Hepatocyte (in vitro differentiated cells): ENCODE measurements around the gene ATAD3C.

Source experiments
- CTCF ChIP-seq: fragments of 200-600 bp; sonication (generic); IDR thresholded peaks from 2 replicates; pipeline ENCODE4 v1.5.1; 2016; ENCODE audit warnings: antibody characterized with exemption, mild to moderate bottlenecking; ENCODE audit not compliant: poor library complexity
- EZH2phosphoT487 ChIP-seq: fragments of 200-600 bp; sonication (generic); IDR thresholded peaks from one replicate; pipeline ENCODE4 v1.6.1; 2018; ENCODE audit warnings: antibody characterized with exemption, mild to moderate bottlenecking, low read depth, moderate library complexity; ENCODE audit not compliant: unreplicated experiment, severe bottlenecking

DNA sequence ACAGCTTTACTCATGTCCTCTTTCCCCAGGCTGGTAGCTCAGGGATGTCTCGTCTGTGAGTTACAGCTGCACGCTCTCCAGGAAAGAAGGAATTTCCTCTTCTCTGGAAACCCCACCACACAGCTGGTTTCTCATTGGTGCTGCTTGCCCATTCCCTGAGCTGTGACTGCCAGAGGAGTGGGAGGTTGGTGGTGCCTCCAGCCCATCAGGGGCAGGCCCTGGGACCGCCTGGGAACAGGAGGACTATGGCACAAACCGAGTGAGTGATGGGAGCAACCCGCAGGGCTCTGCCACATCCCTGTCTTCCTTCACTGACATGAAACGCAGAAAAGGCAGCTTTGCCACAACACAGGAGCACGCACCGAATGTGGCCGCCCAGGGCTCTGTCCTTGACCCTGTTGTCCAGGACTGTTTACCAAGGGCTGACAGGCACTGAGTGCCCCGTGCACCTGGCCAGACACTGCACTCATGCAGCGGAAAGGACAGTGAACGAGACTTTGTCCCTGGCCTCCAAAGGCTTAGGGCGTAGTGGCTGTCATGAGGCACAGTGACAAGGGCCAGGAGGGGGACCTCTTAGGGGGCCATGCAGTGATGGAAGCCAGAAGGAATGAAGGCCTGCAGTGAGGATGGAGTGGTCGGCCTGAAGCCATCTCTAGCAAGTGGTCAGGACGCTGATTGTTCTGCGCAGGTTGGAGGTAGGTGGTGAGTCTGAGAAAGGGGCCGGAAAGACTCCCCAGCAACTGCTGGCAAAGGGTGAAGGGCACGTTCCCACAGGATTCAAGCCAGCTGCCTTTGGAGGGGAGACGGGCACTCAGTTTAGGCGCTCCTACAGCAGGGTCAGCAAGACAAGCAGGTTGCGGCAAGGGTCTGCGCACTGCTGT lies 48.7 kb upstream of the ATAD3C start:
- TF ChIP-seq CTCF (no peak), EZH2phosphoT487 (no peak)
